NCI-H748 treated with DMSO at 0.1 percent for 48 hours (cell line): ENCODE data around the gene GIMAP1.

ENCODE experiments used
- DNase-seq: peaks from one replicate; lab custom pipeline; 2025; lab: John Stamatoyannopoulos, UW

The GIMAP1 gene

DNA sequence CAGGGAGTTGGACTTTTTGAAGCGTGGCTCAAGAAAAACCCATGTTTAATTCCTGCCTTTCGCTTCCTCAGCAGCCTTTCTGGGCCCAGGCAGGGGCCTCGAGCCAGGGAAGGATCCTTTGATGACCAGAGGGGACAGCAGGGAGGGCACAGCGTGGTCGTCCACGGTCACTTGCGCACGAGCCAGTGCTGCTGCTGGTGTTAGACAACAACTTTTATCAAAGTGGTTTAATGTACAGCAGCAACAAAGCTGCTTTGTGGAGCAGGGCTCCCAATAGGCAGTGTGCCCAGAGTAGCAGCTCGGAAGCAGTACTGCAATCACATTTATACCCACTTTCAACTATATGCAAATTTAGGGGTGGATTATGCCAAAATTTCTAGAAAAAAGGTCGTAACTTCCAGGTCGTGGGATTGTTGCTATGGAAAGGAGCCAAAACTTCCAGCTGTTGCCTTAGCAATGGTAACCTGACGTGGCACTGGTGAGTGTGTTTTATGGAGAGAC is 6.1 kb downstream of the GIMAP1 start:
- DNase-seq, result no peak

DNA sequence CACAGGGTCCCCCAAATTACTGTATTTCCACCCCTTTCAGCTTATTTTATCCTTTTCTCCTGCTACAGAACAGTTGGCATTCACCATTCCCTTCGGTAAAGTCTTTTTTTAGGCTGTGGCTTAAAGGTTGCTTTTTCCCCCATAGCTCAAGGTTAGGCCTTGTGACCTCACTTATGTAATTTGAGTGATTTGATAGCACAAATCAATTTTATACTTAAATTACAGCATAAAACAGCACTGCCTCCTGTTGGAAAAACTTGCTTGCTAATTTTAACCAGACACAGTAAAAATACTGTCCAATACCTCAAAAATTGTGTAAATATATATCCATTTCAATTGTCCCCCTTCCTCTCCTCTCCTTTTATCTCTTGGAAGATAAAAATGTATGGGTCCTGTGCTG is 7.1 kb downstream of the GIMAP1 start:
- DNase-seq, result no peak

- DNase-seq, result no peak
Observed at GRCh38 chr7:150727381-150727780, 11.0 kb downstream of the GIMAP1 start.

DNA sequence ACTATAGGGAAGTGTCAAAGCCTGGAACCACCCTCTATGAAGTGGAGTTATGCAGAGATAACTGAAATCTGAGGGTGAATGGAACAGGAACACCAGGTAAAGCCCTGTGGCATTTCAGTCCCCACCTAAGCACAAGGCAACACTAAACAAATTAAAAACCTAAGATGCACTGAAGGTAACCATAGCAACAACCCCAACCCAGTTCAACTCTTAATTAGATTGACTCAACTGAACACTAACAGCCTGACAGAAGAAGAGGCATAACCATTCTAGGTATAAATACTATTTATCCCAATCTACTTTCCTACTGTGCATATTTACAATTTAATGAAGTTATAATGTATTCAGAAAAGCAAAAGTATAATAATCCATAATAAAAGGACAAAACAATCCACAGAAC is 11.6 kb downstream of the GIMAP1 start:
- no peak for DNase-seq

- DNase-seq, result no peak
Observed at GRCh38 chr7:150728609-150729008, 12.2 kb downstream of the GIMAP1 start.

- no peak for DNase-seq
Observed at GRCh38 chr7:150731916-150732315, 15.5 kb downstream of the GIMAP1 start.

DNA sequence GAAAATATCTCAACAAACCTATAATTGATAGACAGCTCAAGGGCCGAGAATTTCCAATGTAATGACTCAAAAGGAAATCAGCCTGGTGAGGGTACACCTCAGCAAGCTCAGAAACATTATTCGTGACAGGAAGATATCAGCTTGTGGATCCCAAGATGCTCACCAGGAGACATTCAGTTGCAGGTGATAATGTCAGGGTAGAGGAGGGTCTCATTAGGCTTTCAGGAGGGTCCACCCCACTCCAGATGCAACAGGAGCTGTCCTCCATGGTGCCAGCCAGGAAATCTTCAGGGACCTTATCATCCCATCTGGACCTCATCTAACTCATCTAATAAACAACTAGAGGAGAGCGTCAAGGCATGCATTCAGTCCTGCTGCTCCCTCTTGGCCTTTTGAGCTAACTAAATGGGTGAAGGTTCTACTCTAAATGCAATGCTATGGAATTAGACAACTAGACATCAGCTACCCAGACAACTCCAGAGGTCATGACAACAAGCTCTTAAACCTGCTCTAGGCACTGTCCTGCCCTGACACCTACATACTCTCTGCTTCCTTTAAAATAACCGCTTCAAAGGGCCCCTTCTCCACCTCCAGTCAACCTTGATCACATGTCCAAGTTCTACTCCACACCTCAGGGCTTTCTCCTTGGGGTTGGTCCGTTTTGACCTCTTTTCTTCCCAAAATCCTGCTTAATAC is 16.5 kb downstream of the GIMAP1 start:
- no peak for DNase-seq

- no peak for DNase-seq
Observed at GRCh38 chr7:150733482-150734095, 17.2 kb downstream of the GIMAP1 start.

DNA sequence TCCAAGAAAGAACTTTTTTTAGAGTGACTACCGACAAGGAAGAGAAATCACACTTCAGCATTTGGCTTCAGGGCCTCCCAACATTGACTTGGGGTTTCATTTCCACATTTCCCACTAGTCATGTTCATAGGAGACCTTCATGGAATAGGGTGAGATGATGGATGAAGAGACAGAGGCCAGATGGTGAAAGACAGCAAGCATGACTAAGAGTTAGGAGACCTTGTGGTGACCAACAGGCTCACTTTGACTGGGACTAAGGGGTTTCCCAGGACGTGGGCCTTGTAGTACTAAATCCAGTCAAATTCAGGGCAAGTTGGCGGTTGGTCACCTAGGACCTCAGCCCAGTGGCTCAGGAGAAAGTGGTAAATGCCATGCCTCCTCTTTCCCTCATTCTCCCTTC is 17.8 kb downstream of the GIMAP1 start:
- DNase-seq, result no peak

- DNase-seq, result no peak
Observed at GRCh38 chr7:150735596-150736358, 19.4 kb downstream of the GIMAP1 start.

DNA sequence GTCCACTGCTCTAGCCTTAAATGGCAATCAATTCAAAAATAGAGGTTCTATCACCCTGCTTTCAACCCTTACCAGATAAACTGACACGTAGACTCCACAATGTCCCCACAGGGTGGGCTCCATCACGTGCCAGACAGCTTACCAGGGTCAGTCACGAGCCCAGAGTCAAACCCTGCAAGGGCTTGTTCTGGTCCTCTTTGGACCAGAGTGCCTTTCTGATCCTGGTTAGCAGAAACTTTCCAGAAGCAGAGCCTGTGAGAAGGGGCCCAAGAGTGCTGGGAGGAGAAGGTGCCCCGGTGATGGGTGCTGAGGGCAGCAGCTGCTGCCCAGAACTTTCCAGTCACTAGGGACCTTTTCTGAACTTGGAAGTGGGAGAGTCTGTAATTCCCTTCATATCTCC is 20.5 kb downstream of the GIMAP1 start:
- no peak for DNase-seq

GRCh38 chr7:150737265-150738055 is 21.0 kb downstream of the GIMAP1 start, which contains the start of gene GIMAP5:
GIMAP5 (plus strand) TSS chr7:150737418; CDS start chr7:150740885, 3,467 bp downstream.
- no peak for DNase-seq

DNA sequence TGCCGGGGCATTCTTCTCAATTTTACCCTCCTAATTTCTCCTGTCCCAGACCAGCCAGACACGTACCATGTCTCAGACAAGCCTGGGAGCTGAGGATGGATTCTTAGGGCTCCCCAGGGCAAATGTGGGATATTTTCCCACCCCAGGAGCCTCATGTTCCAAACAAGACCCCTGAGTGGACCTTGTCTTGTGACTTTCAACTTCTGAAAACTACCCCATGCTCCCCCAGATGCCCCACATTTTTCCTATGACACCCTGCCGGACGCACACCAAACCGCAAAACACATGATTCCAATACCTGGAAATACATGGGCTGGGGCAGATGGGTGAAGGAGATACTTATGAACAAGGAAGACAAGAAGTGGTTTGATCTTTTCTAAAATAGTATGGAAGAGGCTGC is 21.7 kb downstream of the GIMAP1 start:
- DNase-seq, result no peak

- no peak for DNase-seq
Observed at GRCh38 chr7:150738591-150739001, 22.2 kb downstream of the GIMAP1 start.

GRCh38 chr7:150739033-150739432 is 22.6 kb downstream of the GIMAP1 start:
- DNase-seq, result no peak

- DNase-seq, result no peak
Observed at GRCh38 chr7:150740053-150740452, 23.6 kb downstream of the GIMAP1 start.

DNA sequence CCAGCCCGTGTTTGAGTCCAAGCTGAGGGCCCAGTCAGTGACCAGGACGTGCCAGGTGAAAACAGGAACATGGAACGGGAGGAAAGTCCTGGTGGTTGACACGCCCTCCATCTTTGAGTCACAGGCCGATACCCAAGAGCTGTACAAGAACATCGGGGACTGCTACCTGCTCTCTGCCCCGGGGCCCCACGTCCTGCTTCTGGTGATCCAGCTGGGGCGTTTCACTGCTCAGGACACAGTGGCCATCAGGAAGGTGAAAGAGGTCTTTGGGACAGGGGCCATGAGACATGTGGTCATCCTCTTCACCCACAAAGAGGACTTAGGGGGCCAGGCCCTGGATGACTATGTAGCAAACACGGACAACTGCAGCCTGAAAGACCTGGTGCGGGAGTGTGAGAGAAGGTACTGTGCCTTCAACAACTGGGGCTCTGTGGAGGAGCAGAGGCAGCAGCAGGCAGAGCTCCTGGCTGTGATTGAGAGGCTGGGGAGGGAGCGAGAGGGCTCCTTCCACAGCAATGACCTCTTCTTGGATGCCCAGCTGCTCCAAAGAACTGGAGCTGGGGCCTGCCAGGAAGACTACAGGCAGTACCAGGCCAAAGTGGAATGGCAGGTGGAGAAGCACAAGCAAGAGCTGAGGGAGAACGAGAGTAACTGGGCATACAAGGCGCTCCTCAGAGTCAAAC is 26.0 kb downstream of the GIMAP1 start:
- no peak for DNase-seq

- DNase-seq, result no peak
Observed at GRCh38 chr7:150744041-150744656, 27.7 kb downstream of the GIMAP1 start.

GRCh38 chr7:150745086-150745485 is 28.7 kb downstream of the GIMAP1 start:
- DNase-seq, result no peak

DNA sequence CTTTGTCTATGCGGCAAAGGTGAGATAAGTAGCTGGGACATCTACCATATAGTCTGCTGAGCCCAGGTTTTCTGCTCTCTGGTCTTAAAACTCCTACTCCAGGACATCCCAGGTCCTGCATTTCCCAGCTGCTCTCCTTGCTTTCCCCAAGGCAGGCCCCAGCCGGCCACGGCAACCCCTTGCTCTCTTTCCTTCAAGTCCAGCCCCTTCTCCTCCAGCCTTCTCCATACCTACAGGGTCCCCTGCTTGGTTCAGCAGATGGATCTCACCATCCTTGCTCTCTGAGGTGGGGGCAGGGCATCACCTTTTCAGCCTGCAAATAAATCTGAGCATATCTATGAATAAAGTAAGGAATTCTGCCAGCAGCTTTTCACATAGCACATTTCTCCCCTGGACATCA is 29.5 kb downstream of the GIMAP1 start:
- DNase-seq, result no peak

DNA sequence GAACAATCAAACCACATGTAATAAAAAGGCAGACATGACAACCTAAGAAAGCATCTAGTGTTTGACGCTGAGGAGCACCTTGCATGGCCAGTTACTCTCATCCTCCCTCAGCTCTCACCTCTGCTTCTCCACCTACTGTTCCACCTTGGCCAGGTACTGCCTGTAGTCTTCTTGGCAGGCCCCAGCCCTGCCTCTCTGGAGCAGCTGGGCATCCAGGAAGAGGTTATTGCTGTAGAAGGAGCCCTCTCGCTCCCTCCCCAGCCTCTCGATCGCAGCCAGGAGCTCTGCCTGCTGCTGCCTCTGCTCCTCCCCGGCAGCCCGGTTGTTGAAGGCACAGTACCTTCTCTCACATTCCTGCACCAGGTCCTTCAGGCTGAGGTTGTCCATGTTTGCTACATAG is 30.5 kb downstream of the GIMAP1 start:
- no peak for DNase-seq
